Transverse colon (tissue), 4 donors: ENCODE data around the gene PSMB1. TPM values are rescaled to one million over a fixed set of nuclear protein-coding genes. Genes with fewer than 3 reads are reported as not detected.
A peak's percentile ranks its signal among the peaks of the same experiment; 100 is the strongest.

Experiments
- DNase-seq: peaks from one replicate; pipeline ENCODE4 v3.0.0-alpha.2; 2019
- H3K27ac ChIP-seq, 4 donors: fragments of 200-600 bp; sonication (generic); 2 replicates each; pipeline ENCODE4 v1.5.1; 2016 to 2018; ENCODE audit warnings: inconsistent platforms in 4 of 4
- H3K27me3 ChIP-seq: fragments of 200-600 bp; sonication (generic); 2 replicates; pipeline ENCODE4 v1.5.1; 2017; ENCODE audit warnings: inconsistent platforms
- H3K36me3 ChIP-seq, 4 donors: fragments of 200-600 bp; sonication (generic); 2 replicates each; pipeline ENCODE4 v1.5.1; 2017 to 2019; ENCODE audit warnings: inconsistent platforms in 4 of 4
- H3K4me1 ChIP-seq, 4 donors: fragments of 200-600 bp; sonication (generic); 2 replicates each; pipeline ENCODE4 v1.5.1; 2017 to 2020; ENCODE audit warnings: inconsistent platforms in 4 of 4
- H3K4me3 ChIP-seq, 4 donors: fragments of 200-600 bp; sonication (generic); 1 replicate in 1 of 4; 2 replicates in 3 of 4; pipeline versions ENCODE4 v1.5.1 to v1.6.1; 2017 to 2019; ENCODE audit warnings: inconsistent platforms in 4 of 4
- H3K9me3 ChIP-seq, 2 donors: fragments of 200-600 bp; sonication (generic); 2 replicates each; pipeline ENCODE4 v1.5.1; 2017 to 2019; ENCODE audit warnings: inconsistent platforms in 2 of 2
- EP300 ChIP-seq: sonication (generic); formaldehyde crosslinking; IDR thresholded peaks from one replicate; pipeline ENCODE4 v1.6.1; 2017; ENCODE audit warnings: antibody characterized with exemption, low read depth
- POLR2A ChIP-seq: fragments of 450-650 bp; IDR thresholded peaks from one replicate; pipeline ENCODE4 v1.6.1; 2016; ENCODE audit warnings: antibody characterized with exemption, mild to moderate bottlenecking, moderate library complexity
- POLR2AphosphoS5 ChIP-seq, 3 donors: sonication (generic); formaldehyde crosslinking; IDR thresholded peaks; one replicate each; pipeline ENCODE4 v1.6.1; 2016; ENCODE audit warnings: antibody characterized with exemption in 3 of 3
- WGBS, 2 donors: methylation state at CpG; one replicate each; pipeline ENCODE4 v1.1.5; 2018; ENCODE audit warnings: low coverage in 1 of 2; 5-methylcytosine and 5-hydroxymethylcytosine counted together
- in situ Hi-C, 4 donors: fragments of 200-750 bp; cut with MboI; loops; one replicate each; pipeline versions ENCODE4 v1.15.0 to v1.15.1; 2017; ENCODE audit warnings: low sequenced_read_pairs in 3 of 4, low pct_ligation_motif_present in 1 of 4, low pct_unique_long_range_greater_than_20kb in 1 of 4
- intact Hi-C: fragments of 100-400 bp; cut with DNase I; formaldehyde crosslinking; loops from one replicate; pipeline ENCODE4 v1.15.1; 2023; ENCODE audit warnings: low total_unique reads
- total RNA-seq, 4 donors: library from RNA; depleted of rRNA; stranded (reverse); fragments of >200 nt; gene quantifications; one replicate each; pipeline ENCODE4 v1.1.0, GENCODE V29; 2016
- TF ChIP-seq, protein P1 (sequence below), 5 experiments: fragments of 200-600 bp in 3 of 5; fragments of 450-650 bp in 2 of 5; sonication (generic) in 3 of 5; IDR thresholded peaks; 1 replicate in 2 of 5; 2 replicates in 3 of 5; pipeline ENCODE4 v1.5.1; 2016 to 2017; ENCODE audit warnings: antibody characterized with exemption in 5 of 5, inconsistent platforms in 3 of 5, mild to moderate bottlenecking in 2 of 5, moderate library complexity in 1 of 5

Gene PSMB1
- total RNA-seq, 4 donors from 2014 or later: 39.2 to 152 (median 83.4) TPM

DNA sequence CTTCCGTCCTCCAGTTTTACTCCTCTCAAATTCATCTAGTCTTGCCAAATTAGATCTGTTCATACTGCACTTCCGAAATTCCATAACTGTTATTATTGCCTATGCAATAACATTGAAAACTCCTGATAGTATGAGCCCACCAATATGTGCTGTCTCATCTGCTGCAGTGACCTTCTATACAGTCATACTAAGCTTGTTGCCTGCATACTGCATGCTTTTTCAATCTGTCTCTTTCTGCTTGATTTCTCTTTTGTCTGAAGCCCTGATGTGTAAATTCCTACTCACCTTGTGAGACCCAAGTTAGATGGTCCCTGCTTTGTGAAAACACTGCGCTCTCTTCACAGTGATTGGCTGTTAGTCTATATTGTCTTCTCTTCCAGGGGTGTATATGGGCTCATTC is 2.2 kb upstream of the PSMB1 start:
- intact Hi-C loops: no loop called here

DNA sequence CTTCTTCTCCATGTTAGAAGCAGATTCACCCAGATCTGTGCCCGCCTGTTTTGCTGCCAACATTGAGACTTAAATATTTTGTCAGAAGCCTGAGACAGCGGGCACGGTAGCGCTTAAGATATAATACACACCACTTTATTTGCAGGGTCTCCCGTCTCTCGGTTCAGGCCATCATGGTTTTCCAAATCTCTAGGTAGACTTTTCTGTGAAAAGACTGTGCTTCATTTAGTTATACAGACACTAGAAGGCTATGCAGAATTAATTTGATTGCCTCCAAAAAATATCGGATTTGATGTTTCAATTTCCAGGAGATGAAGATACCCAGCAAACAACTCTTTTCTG is 1.7 kb upstream of the PSMB1 start:
- 0 to 14% methylated on average over 4 to 7 of the region's 7 CpGs for WGBS, 2 donors
- in situ Hi-C loops (no loop called here), intact Hi-C loops (no loop called here)
- peak overlapping the region; percentile 91 to 95 (median 94) for H3K27ac ChIP-seq
- peak overlapping the region; percentile 59 to 84 (median 79) for H3K4me3 ChIP-seq
- TF ChIP-seq, protein P1, sequence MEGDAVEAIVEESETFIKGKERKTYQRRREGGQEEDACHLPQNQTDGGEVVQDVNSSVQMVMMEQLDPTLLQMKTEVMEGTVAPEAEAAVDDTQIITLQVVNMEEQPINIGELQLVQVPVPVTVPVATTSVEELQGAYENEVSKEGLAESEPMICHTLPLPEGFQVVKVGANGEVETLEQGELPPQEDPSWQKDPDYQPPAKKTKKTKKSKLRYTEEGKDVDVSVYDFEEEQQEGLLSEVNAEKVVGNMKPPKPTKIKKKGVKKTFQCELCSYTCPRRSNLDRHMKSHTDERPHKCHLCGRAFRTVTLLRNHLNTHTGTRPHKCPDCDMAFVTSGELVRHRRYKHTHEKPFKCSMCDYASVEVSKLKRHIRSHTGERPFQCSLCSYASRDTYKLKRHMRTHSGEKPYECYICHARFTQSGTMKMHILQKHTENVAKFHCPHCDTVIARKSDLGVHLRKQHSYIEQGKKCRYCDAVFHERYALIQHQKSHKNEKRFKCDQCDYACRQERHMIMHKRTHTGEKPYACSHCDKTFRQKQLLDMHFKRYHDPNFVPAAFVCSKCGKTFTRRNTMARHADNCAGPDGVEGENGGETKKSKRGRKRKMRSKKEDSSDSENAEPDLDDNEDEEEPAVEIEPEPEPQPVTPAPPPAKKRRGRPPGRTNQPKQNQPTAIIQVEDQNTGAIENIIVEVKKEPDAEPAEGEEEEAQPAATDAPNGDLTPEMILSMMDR (IDR thresholded peaks at IDR 0.05): no peak
- no peak for TF ChIP-seq EP300
- no peak for TF ChIP-seq POLR2AphosphoS5 (IDR thresholded peaks at IDR 0.05)
- no peak for TF ChIP-seq POLR2A
- no peaks in the 10 kb centered on the region for H3K27me3 ChIP-seq
- H3K9me3 ChIP-seq: no peaks in the 10 kb centered on the region
- H3K4me1 ChIP-seq: peaks cover 23 to 46% (median 37%) of the 10 kb centered on the region in 4 donors
- no peak for DNase-seq
- H3K36me3 ChIP-seq: no peaks in the 10 kb centered on the region

More for the DNA sequence above, 2.2 kb upstream of the PSMB1 start:
- Histone ChIP-seq H3K4me1 (peaks cover 19 to 40% (median 34%) of the 10 kb centered on the region in 4 donors), H3K36me3 (no peaks in the 10 kb centered on the region), H3K4me3 (peak overlapping the region in 3 of 4 donors; percentile 59 to 82 (median 76)), H3K9me3 (no peaks in the 10 kb centered on the region), H3K27me3 (no peaks in the 10 kb centered on the region), H3K27ac (peak overlapping the region in 2 of 4 donors; percentile 95)
- 35 to 58% methylated on average over 2 to 3 of the region's 3 CpGs for WGBS, 2 donors
- in situ Hi-C loops: no loop called here
- TF ChIP-seq, protein P1 (IDR thresholded peaks at IDR 0.05): no peak
- TF ChIP-seq EP300 (no peak), POLR2A (no peak), POLR2AphosphoS5 (IDR thresholded peaks at IDR 0.05) (no peak)
- DNase-seq: no peak

DNA sequence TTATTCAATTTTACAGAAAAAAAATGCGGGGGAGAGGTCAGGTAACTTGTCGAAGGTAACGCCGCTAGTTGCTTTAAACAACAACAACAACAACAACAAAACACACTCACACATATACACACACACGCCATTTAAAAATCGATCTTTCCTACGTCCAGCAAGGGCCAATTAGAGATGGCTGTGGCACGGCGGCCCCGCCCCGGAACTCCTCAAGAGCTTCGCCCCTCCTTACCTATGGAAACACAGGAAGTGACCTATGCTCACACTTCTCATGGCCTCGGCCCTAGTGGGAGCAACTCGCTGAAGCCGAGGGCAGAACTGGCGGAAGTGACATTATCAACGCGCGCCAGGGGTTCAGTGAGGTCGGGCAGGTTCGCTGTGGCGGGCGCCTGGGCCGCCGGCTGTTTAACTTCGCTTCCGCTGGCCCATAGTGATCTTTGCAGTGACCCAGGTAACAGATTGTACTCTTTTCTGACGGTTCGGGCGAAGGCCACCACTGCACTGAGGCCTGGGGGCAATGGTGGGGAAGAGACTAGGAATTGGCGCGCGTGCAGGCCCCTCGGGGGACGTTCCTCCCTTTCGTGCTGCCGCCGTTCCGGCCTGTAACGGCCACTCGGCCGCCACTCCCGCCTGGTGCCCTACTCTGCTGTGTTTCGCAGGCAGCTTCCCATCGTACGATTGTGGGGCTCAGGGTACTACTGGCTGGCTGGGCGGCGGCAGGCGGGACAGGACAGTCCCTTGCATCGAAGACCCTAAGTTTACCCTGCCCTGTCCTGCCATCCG is 1.1 kb upstream of the PSMB1 start, which contains the start of gene TBP:
Gene TBP (plus strand): TSS at position 357 of the 783 bp plus-strand sequence. CDS start 2,661 bp downstream, outside the sequence.
- Histone ChIP-seq H3K27ac (peak within 1 kb of the TSS; percentile 91 to 95 (median 94)), H3K4me3 (peak within 1 kb of the TSS; percentile 59 to 84 (median 79)), H3K36me3 (no peaks in the 10 kb centered on the region), H3K4me1 (peaks cover 23 to 50% (median 37%) of the 10 kb centered on the region in 4 donors), H3K9me3 (no peaks in the 10 kb centered on the region), H3K27me3 (no peaks in the 10 kb centered on the region)
- DNase-seq: peak; percentile 99
- WGBS, 2 donors: 0% methylated on average over 7 to 51 of the region's 51 CpGs
- in situ Hi-C loops (no loop called here), intact Hi-C loops (no loop called here)
- peak; percentile 70 to 89 (median 86) for TF ChIP-seq POLR2AphosphoS5 (IDR thresholded peaks at IDR 0.05)
- no peak for TF ChIP-seq EP300
- TF ChIP-seq POLR2A: peak; percentile 73
- TF ChIP-seq, protein P1 (IDR thresholded peaks at IDR 0.05): no peak

DNA sequence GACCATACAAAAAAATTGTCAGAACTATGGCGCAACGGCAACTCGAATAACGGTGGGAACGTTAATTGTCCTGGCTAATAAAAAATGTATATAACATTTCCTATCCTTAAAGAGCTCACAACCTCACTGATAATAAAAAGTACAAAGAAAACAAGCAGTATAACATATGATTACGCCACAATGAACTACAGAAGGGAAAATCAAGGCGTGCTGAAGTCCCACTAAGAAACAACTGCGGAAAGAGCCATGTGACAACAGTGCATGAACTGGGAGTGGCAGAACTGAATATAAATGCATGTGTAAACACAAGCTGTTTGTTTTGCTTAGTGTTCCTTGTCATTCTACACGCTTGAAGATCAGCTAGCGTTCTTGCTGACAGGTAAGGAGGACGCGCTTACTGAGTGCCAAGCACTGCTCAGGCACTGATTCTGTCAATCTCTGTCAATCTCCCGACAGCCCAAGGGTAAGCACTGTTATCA is 466 bp upstream of the PSMB1 start:
- Histone ChIP-seq H3K27ac (peak overlapping the region; percentile 91 to 95 (median 94)), H3K27me3 (no peaks in the 10 kb centered on the region), H3K9me3 (no peaks in the 10 kb centered on the region), H3K36me3 (peaks cover 0 to 3% (median 1%) of the 10 kb centered on the region in 4 donors), H3K4me3 (peak overlapping the region; percentile 59 to 82 (median 73)), H3K4me1 (peaks cover 23 to 53% (median 37%) of the 10 kb centered on the region in 4 donors)
- TF ChIP-seq POLR2A: no peak
- TF ChIP-seq POLR2AphosphoS5 (IDR thresholded peaks at IDR 0.05): peak in 2 of 3 donors; percentile 28 to 66
- TF ChIP-seq, protein P1 (IDR thresholded peaks at IDR 0.05): no peak
- intact Hi-C loops (no loop called here), in situ Hi-C loops (no loop called here)
- no peak for DNase-seq
- 0 to 1% methylated on average over 11 to 13 of the region's 13 CpGs for WGBS, 2 donors
